Measurements from ENCODE around the gene PRR20G. TPM values are rescaled to one million over a fixed set of nuclear protein-coding genes. Genes with fewer than 3 reads are reported as not detected.
A peak's percentile ranks its signal among the peaks of the same experiment; 100 is the strongest.

PRR20G gene
- polyA plus RNA-seq, 3 donors = not detected

GRCh38 chr3:127304121-127304744 is 16.4 kb upstream of the PRR20G start:
- intact Hi-C loops (cut with micrococcal nuclease) = loop anchor here (10.0 kb wide), 2 partner anchors 319 to 389 kb away; partner anchors contain the start of gene PLXNA1 (in 1 of the 2)
- Histone ChIP-seq H3K27me3 (ENCODE audit: control insufficient read depth in 2 of 2, insufficient read depth in 2 of 2, low read length in 2 of 2) (no peaks in the 10 kb centered on the region), H3K4me2 (replicated peaks; ENCODE audit: extremely low read depth, low read length, poor library complexity, severe bottlenecking) (no peak overlapping the region), H3K27ac (ENCODE audit: low read depth in 1 of 2, low read length in 2 of 2) (no peak overlapping the region), H2AFZ (ENCODE audit: insufficient read depth, low read depth, low read length, poor library complexity, severe bottlenecking) (no peak overlapping the region), H4K20me1 (ENCODE audit: insufficient read depth, low read length) (no peaks in the 10 kb centered on the region), H3K9me3 (replicated peaks in 1 of 2; ENCODE audit: control insufficient read depth in 1 of 2, insufficient read depth in 1 of 2, low read length in 2 of 2) (no peaks in the 10 kb centered on the region), H3K4me1 (ENCODE audit: control insufficient read depth in 1 of 2, insufficient read depth in 2 of 2, low read length in 2 of 2) (peaks cover 34 to 48% of the 10 kb centered on the region in 2 donors), H3K36me3 (replicated peaks in 1 of 2; ENCODE audit: control insufficient read depth in 1 of 2, insufficient read depth in 2 of 2, low read length in 2 of 2) (no peaks in the 10 kb centered on the region), H3K79me2 (ENCODE audit: insufficient read depth, low read length) (no peaks in the 10 kb centered on the region), H3K4me3 (replicated peaks in 1 of 3; ENCODE audit: low read depth in 2 of 3, low read length in 3 of 3) (no peak overlapping the region), H3K9ac (ENCODE audit: insufficient read depth, low read length, poor library complexity, severe bottlenecking) (no peak overlapping the region)
- 88% methylated on average over 10 of the region's 25 CpGs for WGBS (ENCODE audit: insufficient coverage)
- Mint-ChIP-seq H3K27ac (no peak overlapping the region), H3K27me3 (ENCODE audit: low read depth in 3 of 3) (peaks cover 0 to 15% (median 6%) of the 10 kb centered on the region in 3 donors), H3K36me3 (no peaks in the 10 kb centered on the region), H3K4me3 (no peak overlapping the region), H3K4me1 (peaks cover 53% of the 10 kb centered on the region), H3K9me3 (peaks cover 0 to 7% (median 2%) of the 10 kb centered on the region in 7 donors)
- DNase-seq = no peak
- TF ChIP-seq CTCF (IDR thresholded peaks at IDR 0.05) = no peak

- Mint-ChIP-seq H3K27ac (peak overlapping the region; percentile 86 to 94 (median 92)), H3K4me3 (peak overlapping the region in 1 of 2 donors; percentile 31), H3K27me3 (ENCODE audit: low read depth in 3 of 3) (peaks cover 2 to 6% (median 5%) of the 10 kb centered on the region in 3 donors), H3K36me3 (no peaks in the 10 kb centered on the region), H3K9me3 (peaks cover 0 to 4% (median 2%) of the 10 kb centered on the region in 7 donors), H3K4me1 (peaks cover 36% of the 10 kb centered on the region)
- H3K9me3 ChIP-seq (replicated peaks in 1 of 2; ENCODE audit: control insufficient read depth in 1 of 2, insufficient read depth in 1 of 2, low read length in 2 of 2) = no peaks in the 10 kb centered on the region
- no peak overlapping the region for H2AFZ ChIP-seq (ENCODE audit: insufficient read depth, low read depth, low read length, poor library complexity, severe bottlenecking)
- H3K9ac ChIP-seq (ENCODE audit: insufficient read depth, low read length, poor library complexity, severe bottlenecking) = no peak overlapping the region
- peak; percentile 91 to 98 (median 97) for DNase-seq
- intact Hi-C loops (cut with micrococcal nuclease) = no loop called here
- no peaks in the 10 kb centered on the region for H3K79me2 ChIP-seq (ENCODE audit: insufficient read depth, low read length)
- H3K4me1 ChIP-seq (ENCODE audit: control insufficient read depth in 1 of 2, insufficient read depth in 2 of 2, low read length in 2 of 2) = peaks cover 29 to 40% of the 10 kb centered on the region in 2 donors
- H3K36me3 ChIP-seq (replicated peaks in 1 of 2; ENCODE audit: control insufficient read depth in 1 of 2, insufficient read depth in 2 of 2, low read length in 2 of 2) = no peaks in the 10 kb centered on the region
- no peaks in the 10 kb centered on the region for H4K20me1 ChIP-seq (ENCODE audit: insufficient read depth, low read length)
- H3K27me3 ChIP-seq (ENCODE audit: control insufficient read depth in 2 of 2, insufficient read depth in 2 of 2, low read length in 2 of 2) = no peaks in the 10 kb centered on the region
- peak overlapping the region in 1 of 3 experiments; percentile 43 for H3K4me3 ChIP-seq (replicated peaks in 1 of 3; ENCODE audit: low read depth in 2 of 3, low read length in 3 of 3)
- TF ChIP-seq CTCF (IDR thresholded peaks at IDR 0.05) = no peak
- H3K4me2 ChIP-seq (replicated peaks; ENCODE audit: extremely low read depth, low read length, poor library complexity, severe bottlenecking) = peak overlapping the region; percentile 37
- 0% methylated on average over 1 of the region's 6 CpGs for WGBS (ENCODE audit: insufficient coverage)
- H3K27ac ChIP-seq (ENCODE audit: low read depth in 1 of 2, low read length in 2 of 2) = peak overlapping the region; percentile 71 to 79
Observed at GRCh38 chr3:127299276-127299675, 11.4 kb upstream of the PRR20G start.

Data from CD14-positive monocyte (primary cell).